ENCODE measurements around the gene SCARF2. TPM values are rescaled to one million over a fixed set of nuclear protein-coding genes. Genes with fewer than 3 reads are reported as not detected.

Gene SCARF2
- total RNA-seq, 5 donors from 2014 or later (not counting 1 experiment from before 2014, with no cell fraction given) = 1.6 to 3.1 (median 2.9) TPM

DNA sequence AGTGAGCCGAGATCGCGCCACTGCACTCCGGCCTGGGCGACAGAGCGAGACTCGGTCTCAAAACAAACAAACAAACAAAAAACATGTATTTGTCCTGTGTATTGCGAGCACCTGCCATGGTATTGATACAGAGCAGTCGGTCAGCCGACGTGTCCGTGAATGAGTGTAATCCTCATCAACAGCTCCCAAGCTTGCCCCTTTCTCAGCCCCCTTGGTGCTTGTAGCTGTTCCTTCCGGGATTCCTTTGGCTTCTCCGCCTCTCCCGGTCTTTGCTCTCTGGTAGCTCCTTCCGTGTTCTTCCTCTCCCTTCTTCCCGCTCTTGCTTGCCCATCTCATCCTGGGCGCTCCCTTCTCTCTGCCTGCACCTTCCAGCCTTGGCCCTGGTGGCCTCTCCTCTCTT, 32.7 kb downstream of the SCARF2 start:
- Mint-ChIP-seq H3K9me3 (no peaks in the 10 kb centered on the region), H3K36me3 (peaks cover 25% of the 10 kb centered on the region), H3K4me1 (peaks cover 10 to 14% (median 13%) of the 10 kb centered on the region in 3 donors), H3K27me3 (no peaks in the 10 kb centered on the region), H3K4me3 (no peak overlapping the region), H3K27ac (no peak overlapping the region)
- H3K27me3 ChIP-seq (replicated peaks in 1 of 2; ENCODE audit: control insufficient read depth in 2 of 2, extremely low read depth in 1 of 2, insufficient read depth in 2 of 2, low read length in 1 of 2) = no peaks in the 10 kb centered on the region
- H3K4me3 ChIP-seq (ENCODE audit: control insufficient read depth in 1 of 2, extremely low read depth in 1 of 2, low read length in 1 of 2) = no peak overlapping the region
- CTCF ChIA-PET = no interaction called here
- peaks cover 0 to 18% of the 10 kb centered on the region in 2 experiments for H3K4me1 ChIP-seq (ENCODE audit: control insufficient read depth in 1 of 2, extremely low read depth in 1 of 2, insufficient read depth in 2 of 2, low read length in 2 of 2)
- H3K27ac ChIP-seq (ENCODE audit: low read length) = no peak overlapping the region
- ATAC-seq (replicated peaks in 1 of 4) (no peak), DNase-seq (no peak)
- H3K36me3 ChIP-seq (ENCODE audit: control insufficient read depth in 2 of 2, extremely low read depth in 1 of 2, insufficient read depth in 1 of 2, low read length in 1 of 2) = peaks cover 10 to 32% of the 10 kb centered on the region in 2 donors
- POLR2A ChIA-PET = no interaction called here
- 93% methylated on average over 11 of the region's 18 CpGs for WGBS (ENCODE audit: insufficient coverage)
- H3K9me3 ChIP-seq = no peaks in the 10 kb centered on the region

DNA sequence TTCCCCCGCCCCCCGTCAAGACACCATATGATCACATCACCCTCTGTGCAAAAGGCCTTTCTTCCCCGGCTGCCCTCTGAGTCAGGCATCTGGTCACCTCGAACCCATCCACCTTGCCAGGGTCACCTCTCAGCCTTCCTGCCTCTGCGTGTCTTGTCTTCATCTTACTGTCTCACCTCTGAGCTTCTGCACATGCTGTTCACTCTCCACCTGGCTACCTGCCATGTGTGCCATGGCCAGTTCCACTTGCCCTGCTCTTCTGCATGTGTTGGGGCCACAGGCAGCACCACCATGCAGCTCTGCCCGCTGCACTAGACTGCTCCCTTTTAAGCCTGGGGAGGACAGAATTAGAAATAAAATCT, 33.9 kb downstream of the SCARF2 start:
- Histone ChIP-seq H3K4me1 (ENCODE audit: control insufficient read depth in 1 of 2, extremely low read depth in 1 of 2, insufficient read depth in 2 of 2, low read length in 2 of 2) (peaks cover 0 to 18% of the 10 kb centered on the region in 2 experiments), H3K9me3 (no peaks in the 10 kb centered on the region), H3K36me3 (ENCODE audit: control insufficient read depth in 2 of 2, extremely low read depth in 1 of 2, insufficient read depth in 1 of 2, low read length in 1 of 2) (peaks cover 10 to 32% of the 10 kb centered on the region in 2 donors), H3K27ac (ENCODE audit: low read length) (no peak overlapping the region), H3K4me3 (ENCODE audit: control insufficient read depth in 1 of 2, extremely low read depth in 1 of 2, low read length in 1 of 2) (no peak overlapping the region), H3K27me3 (replicated peaks in 1 of 2; ENCODE audit: control insufficient read depth in 2 of 2, extremely low read depth in 1 of 2, insufficient read depth in 2 of 2, low read length in 1 of 2) (no peaks in the 10 kb centered on the region)
- WGBS (ENCODE audit: insufficient coverage) = 83% methylated on average over 5 of the region's 6 CpGs
- H3K36me3 Mint-ChIP-seq = peaks cover 25% of the 10 kb centered on the region
- CTCF ChIA-PET = interaction anchor here in 1 of 2 donors (0.5 kb wide), 1 partner anchor 169 kb away, joined by 3 read pairs; no protein-coding TSS in a partner anchor
- no peaks in the 10 kb centered on the region for H3K27me3 Mint-ChIP-seq
- peaks cover 14 to 19% (median 18%) of the 10 kb centered on the region in 3 donors for H3K4me1 Mint-ChIP-seq
- ATAC-seq (replicated peaks in 1 of 4) = no peak
- no peaks in the 10 kb centered on the region for H3K9me3 Mint-ChIP-seq
- peak overlapping the region; percentile 28 to 50 for H3K27ac Mint-ChIP-seq
- no peak for DNase-seq
- no peak overlapping the region for H3K4me3 Mint-ChIP-seq
- POLR2A ChIA-PET = no interaction called here

DNA sequence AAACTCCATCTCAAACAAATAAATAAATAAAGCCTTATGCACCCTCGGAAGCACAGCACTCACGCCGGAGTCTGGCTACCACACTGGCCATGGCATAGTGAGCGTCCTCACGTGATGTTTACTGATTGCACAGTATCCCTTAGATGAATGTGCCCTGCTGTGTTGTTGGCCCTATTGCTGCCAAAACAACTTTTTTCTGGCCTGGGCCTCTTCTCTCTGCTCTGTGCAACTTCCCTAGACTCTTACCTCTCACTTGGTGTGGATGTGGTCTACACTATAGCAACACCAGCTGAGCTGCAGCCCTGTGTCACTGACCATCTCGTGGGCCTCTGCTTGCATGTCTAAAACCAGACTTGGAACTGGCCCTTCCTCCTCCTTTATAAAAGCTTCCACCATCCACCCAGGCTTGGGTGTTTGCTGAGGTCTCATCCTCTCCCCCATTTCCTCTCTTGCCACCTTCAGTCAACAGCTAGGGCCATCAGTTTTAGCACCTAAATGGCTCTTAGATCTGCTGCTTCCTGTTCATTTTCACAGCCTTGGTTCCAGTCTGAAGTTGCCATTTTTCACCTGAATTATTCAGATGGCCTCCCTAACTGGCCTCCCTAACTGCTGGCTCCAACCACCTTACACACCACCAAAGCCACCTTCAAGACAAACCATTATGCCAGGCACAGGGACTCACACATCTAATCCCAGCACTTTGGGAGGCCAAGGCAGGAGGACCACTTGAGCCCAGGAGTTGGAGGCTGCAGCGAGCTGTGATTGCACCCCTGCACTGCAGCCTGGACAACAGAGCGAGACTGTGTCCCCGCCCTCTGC, 34.5 kb downstream of the SCARF2 start:
- WGBS (ENCODE audit: insufficient coverage) = 89% methylated on average over 9 of the region's 9 CpGs
- ChIA-PET CTCF (no interaction called here), POLR2A (no interaction called here)
- Mint-ChIP-seq H3K27me3 (no peaks in the 10 kb centered on the region), H3K4me1 (peaks cover 15 to 22% (median 18%) of the 10 kb centered on the region in 3 donors), H3K27ac (peak overlapping the region; percentile 53 to 81), H3K4me3 (no peak overlapping the region), H3K9me3 (no peaks in the 10 kb centered on the region), H3K36me3 (peaks cover 25% of the 10 kb centered on the region)
- Histone ChIP-seq H3K4me1 (ENCODE audit: control insufficient read depth in 1 of 2, extremely low read depth in 1 of 2, insufficient read depth in 2 of 2, low read length in 2 of 2) (peaks cover 0 to 18% of the 10 kb centered on the region in 2 experiments), H3K4me3 (ENCODE audit: control insufficient read depth in 1 of 2, extremely low read depth in 1 of 2, low read length in 1 of 2) (no peak overlapping the region), H3K27me3 (replicated peaks in 1 of 2; ENCODE audit: control insufficient read depth in 2 of 2, extremely low read depth in 1 of 2, insufficient read depth in 2 of 2, low read length in 1 of 2) (no peaks in the 10 kb centered on the region), H3K36me3 (ENCODE audit: control insufficient read depth in 2 of 2, extremely low read depth in 1 of 2, insufficient read depth in 1 of 2, low read length in 1 of 2) (peaks cover 10 to 32% of the 10 kb centered on the region in 2 donors), H3K9me3 (no peaks in the 10 kb centered on the region), H3K27ac (ENCODE audit: low read length) (peak overlapping the region; percentile 25)
- DNase-seq (no peak), ATAC-seq (replicated peaks in 1 of 4) (no peak)

DNA sequence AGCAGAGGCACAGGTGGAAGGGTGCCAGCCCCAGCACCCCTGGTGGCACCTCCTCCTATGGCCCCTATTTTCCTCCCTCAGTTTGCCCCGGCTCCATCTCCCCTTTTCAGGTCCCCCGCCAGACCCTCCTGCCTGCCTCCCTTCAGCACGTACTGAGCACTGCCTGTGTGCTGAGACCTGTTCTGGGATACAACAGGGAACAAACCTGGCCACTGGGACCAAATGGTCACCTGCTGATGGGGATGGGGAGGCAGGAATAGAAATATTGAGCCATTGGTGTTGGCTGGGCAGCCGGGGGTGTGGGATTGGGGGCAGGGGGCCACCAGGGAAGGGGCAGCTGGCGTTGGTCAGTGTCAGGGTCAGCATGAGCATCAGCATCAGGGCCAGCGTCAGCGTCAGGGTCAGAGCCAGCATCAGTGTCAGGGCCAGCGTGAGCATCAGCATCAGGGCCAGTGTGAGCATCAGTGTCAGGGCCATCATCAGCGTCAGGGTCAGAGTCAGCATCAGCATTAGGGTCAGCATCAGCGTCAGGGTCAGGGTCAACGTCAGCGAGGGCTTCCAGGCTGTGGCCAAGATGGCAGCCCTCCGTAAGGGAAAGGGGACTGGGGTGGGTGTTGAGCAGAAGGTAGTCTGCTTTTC, 36.1 kb downstream of the SCARF2 start:
- WGBS (ENCODE audit: insufficient coverage) = 95% methylated on average over 10 of the region's 13 CpGs
- peaks cover 22 to 32% (median 31%) of the 10 kb centered on the region in 3 donors for H3K4me1 Mint-ChIP-seq
- Histone ChIP-seq H3K4me3 (ENCODE audit: control insufficient read depth in 1 of 2, extremely low read depth in 1 of 2, low read length in 1 of 2) (no peak overlapping the region), H3K36me3 (ENCODE audit: control insufficient read depth in 2 of 2, extremely low read depth in 1 of 2, insufficient read depth in 1 of 2, low read length in 1 of 2) (peaks cover 10 to 18% of the 10 kb centered on the region in 2 donors), H3K9me3 (no peaks in the 10 kb centered on the region), H3K27me3 (replicated peaks in 1 of 2; ENCODE audit: control insufficient read depth in 2 of 2, extremely low read depth in 1 of 2, insufficient read depth in 2 of 2, low read length in 1 of 2) (no peaks in the 10 kb centered on the region), H3K4me1 (ENCODE audit: control insufficient read depth in 1 of 2, extremely low read depth in 1 of 2, insufficient read depth in 2 of 2, low read length in 2 of 2) (peaks cover 0 to 18% of the 10 kb centered on the region in 2 experiments), H3K27ac (ENCODE audit: low read length) (no peak overlapping the region)
- ChIA-PET CTCF (interaction anchor here in 1 of 2 donors (0.6 kb wide), 1 partner anchor 18 kb away, joined by 3 read pairs; no protein-coding TSS in a partner anchor), POLR2A (no interaction called here)
- H3K27me3 Mint-ChIP-seq = no peaks in the 10 kb centered on the region
- DNase-seq (no peak), ATAC-seq (replicated peaks in 1 of 4) (no peak)
- no peak overlapping the region for H3K27ac Mint-ChIP-seq
- no peaks in the 10 kb centered on the region for H3K9me3 Mint-ChIP-seq
- H3K4me3 Mint-ChIP-seq = no peak overlapping the region
- H3K36me3 Mint-ChIP-seq = peaks cover 21% of the 10 kb centered on the region

DNA sequence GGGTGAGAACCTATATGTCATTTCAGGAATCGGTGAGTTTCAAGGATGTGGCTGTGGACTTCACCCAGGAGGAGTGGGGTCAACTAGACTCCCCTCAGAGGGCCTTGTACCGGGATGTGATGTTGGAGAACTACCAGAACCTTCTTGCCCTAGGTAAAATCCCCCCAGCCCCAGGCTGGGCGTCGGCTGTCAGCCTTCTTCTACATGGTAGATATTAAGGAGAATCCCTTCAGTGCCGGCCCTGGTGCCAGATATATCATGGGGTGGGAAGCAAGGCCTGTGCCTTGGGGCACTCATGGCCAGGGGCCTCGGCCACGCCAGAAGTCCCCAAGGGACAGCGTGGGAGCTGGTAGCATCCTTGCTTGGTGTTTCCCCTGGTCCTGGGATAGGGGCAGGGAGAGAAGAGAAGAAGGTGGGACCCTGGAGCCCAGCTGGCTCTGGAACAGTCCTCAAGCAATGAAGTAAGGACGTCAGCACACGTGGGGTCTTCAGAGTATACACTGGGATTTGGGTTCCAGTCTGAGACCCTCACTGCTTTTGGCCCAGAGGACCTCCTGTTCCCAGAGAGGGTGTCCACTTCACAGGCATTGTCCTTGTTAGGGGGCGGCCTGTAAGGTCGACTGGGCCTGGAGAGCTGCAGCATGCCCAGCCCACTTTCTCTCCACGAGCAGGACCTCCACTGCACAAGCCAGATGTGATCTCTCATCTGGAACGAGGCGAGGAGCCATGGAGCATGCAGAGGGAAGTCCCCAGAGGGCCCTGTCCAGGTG, 36.8 kb downstream of the SCARF2 start:
- DNase-seq = no peak
- no peaks in the 10 kb centered on the region for H3K27me3 Mint-ChIP-seq
- Histone ChIP-seq H3K4me3 (ENCODE audit: control insufficient read depth in 1 of 2, extremely low read depth in 1 of 2, low read length in 1 of 2) (no peak overlapping the region), H3K9me3 (no peaks in the 10 kb centered on the region), H3K27ac (ENCODE audit: low read length) (no peak overlapping the region), H3K27me3 (replicated peaks in 1 of 2; ENCODE audit: control insufficient read depth in 2 of 2, extremely low read depth in 1 of 2, insufficient read depth in 2 of 2, low read length in 1 of 2) (no peaks in the 10 kb centered on the region), H3K36me3 (ENCODE audit: control insufficient read depth in 2 of 2, extremely low read depth in 1 of 2, insufficient read depth in 1 of 2, low read length in 1 of 2) (peaks cover 10 to 13% of the 10 kb centered on the region in 2 donors), H3K4me1 (ENCODE audit: control insufficient read depth in 1 of 2, extremely low read depth in 1 of 2, insufficient read depth in 2 of 2, low read length in 2 of 2) (peaks cover 0 to 19% of the 10 kb centered on the region in 2 experiments)
- H3K27ac Mint-ChIP-seq = no peak overlapping the region
- CTCF ChIA-PET = no interaction called here
- ATAC-seq (replicated peaks in 1 of 4) = no peak
- POLR2A ChIA-PET = no interaction called here
- no peak overlapping the region for H3K4me3 Mint-ChIP-seq
- peaks cover 29 to 39% (median 38%) of the 10 kb centered on the region in 3 donors for H3K4me1 Mint-ChIP-seq
- 92% methylated on average over 11 of the region's 15 CpGs for WGBS (ENCODE audit: insufficient coverage)
- no peaks in the 10 kb centered on the region for H3K9me3 Mint-ChIP-seq
- H3K36me3 Mint-ChIP-seq = peaks cover 18% of the 10 kb centered on the region

DNA sequence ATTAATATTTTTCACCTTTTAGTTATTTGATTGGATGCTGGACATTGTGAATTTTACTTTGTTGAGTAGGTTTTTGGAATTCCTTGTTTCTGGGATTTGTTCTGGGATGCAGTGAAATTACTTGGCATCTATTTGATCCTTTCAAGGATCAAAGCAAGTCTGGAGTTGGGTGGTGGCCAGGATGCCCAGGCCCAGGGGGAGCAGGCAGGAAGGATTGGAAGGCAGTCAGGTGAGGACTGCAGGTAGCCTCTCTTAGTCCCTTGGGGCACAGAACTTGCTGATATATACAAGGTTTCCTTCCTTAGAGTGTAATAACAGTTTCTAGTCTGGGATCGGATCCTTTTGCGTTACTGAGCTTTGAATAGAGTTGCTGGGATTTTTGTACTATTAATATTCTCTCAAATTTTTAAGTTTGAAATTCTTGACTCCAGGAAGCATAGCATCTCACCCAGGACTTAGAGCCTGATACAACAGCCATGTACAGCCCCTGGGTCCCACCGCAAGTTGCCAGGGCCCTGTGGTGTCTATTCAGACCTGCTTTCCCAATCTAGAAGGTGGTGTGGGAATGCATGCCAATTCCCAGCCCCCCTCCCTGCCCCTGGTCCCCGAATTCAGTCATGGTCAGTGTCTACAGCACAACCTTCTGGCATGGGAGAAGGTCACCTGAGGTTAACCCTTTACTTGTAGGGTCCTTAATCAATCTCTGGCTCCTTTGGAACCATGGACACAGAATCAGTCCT, 37.6 kb downstream of the SCARF2 start:
- CTCF ChIA-PET = no interaction called here
- Mint-ChIP-seq H3K27ac (no peak overlapping the region), H3K9me3 (no peaks in the 10 kb centered on the region), H3K4me1 (peaks cover 37 to 47% (median 45%) of the 10 kb centered on the region in 3 donors), H3K27me3 (no peaks in the 10 kb centered on the region), H3K36me3 (peaks cover 16% of the 10 kb centered on the region), H3K4me3 (no peak overlapping the region)
- DNase-seq = no peak
- Histone ChIP-seq H3K9me3 (no peaks in the 10 kb centered on the region), H3K36me3 (ENCODE audit: control insufficient read depth in 2 of 2, extremely low read depth in 1 of 2, insufficient read depth in 1 of 2, low read length in 1 of 2) (peaks cover 5 to 8% of the 10 kb centered on the region in 2 donors), H3K27me3 (replicated peaks in 1 of 2; ENCODE audit: control insufficient read depth in 2 of 2, extremely low read depth in 1 of 2, insufficient read depth in 2 of 2, low read length in 1 of 2) (no peaks in the 10 kb centered on the region), H3K4me3 (ENCODE audit: control insufficient read depth in 1 of 2, extremely low read depth in 1 of 2, low read length in 1 of 2) (no peak overlapping the region), H3K27ac (ENCODE audit: low read length) (no peak overlapping the region), H3K4me1 (ENCODE audit: control insufficient read depth in 1 of 2, extremely low read depth in 1 of 2, insufficient read depth in 2 of 2, low read length in 2 of 2) (peaks cover 4 to 27% of the 10 kb centered on the region in 2 experiments)
- ATAC-seq (replicated peaks in 1 of 4) = no peak
- POLR2A ChIA-PET = no interaction called here
- WGBS (ENCODE audit: insufficient coverage) = no CpG with 5 or more reads among the region's 4 CpGs
